Hepatocyte (in vitro differentiated cells): Measurements from ENCODE around the gene PIGQ.

Source experiments
- EZH2 ChIP-seq: fragments of 200-600 bp; sonication (generic); IDR thresholded peaks from 2 replicates; pipeline ENCODE4 v1.6.1; 2016; ENCODE audit warnings: antibody characterized with exemption, mild to moderate bottlenecking, borderline replicate concordance
- TF ChIP-seq, protein P1 (sequence below): fragments of 200-600 bp; sonication (generic); IDR thresholded peaks from 2 replicates; pipeline ENCODE4 v1.5.1; 2016; ENCODE audit warnings: antibody characterized with exemption, mild to moderate bottlenecking; ENCODE audit not compliant: poor library complexity

DNA sequence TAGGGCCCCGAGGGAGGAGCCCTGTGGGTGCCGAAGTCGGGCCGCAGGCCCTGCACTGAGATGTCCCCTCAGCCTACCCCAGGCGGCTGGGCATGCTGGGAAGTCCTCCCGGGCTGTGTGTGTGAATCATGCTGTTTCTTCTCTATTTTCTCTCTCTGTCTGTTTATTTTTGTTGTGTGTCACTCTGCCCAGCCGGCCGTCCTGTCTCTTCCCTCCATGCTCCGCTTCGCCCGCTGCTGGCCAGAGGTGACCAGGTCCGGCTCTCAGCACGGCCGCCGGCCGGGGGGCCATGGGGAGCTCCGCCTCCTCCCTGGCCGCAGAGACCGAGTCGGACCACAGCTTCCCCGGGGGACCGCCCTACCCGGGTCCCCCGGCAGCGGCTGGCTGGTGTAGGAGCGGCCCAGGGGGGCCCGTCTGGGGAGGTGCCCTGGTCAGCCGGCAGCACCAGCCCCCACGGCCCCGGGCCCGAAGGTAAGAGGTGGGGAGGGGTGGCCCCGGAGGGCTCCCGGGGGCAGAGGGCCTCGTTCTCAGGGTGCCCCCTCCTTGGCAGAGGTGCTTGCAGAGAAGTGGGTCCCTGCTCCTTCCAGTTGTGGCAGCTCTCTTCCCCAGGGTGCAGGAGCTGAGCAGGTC, 29.8 kb upstream of the PIGQ start:
- TF ChIP-seq, protein P1, sequence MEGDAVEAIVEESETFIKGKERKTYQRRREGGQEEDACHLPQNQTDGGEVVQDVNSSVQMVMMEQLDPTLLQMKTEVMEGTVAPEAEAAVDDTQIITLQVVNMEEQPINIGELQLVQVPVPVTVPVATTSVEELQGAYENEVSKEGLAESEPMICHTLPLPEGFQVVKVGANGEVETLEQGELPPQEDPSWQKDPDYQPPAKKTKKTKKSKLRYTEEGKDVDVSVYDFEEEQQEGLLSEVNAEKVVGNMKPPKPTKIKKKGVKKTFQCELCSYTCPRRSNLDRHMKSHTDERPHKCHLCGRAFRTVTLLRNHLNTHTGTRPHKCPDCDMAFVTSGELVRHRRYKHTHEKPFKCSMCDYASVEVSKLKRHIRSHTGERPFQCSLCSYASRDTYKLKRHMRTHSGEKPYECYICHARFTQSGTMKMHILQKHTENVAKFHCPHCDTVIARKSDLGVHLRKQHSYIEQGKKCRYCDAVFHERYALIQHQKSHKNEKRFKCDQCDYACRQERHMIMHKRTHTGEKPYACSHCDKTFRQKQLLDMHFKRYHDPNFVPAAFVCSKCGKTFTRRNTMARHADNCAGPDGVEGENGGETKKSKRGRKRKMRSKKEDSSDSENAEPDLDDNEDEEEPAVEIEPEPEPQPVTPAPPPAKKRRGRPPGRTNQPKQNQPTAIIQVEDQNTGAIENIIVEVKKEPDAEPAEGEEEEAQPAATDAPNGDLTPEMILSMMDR = no peak
- no peak for TF ChIP-seq EZH2
